RWPE2 (cell line): Measurements from ENCODE around the gene SORL1.
"Not testable (repeated sequence)": the region's sequence is repeated elsewhere in the genome, so short reads cannot be mapped to it uniquely, and the experiment has no call there.

Source experiments
- ATAC-seq: fragments of 200-7000 bp; cut with Tn5 transposase; 3 replicates; pipeline ENCODE4 v1.9.1; 2021; ENCODE audit warnings: low read depth
- DNase-seq: peaks from one replicate; pipeline ENCODE4 v3.0.0-alpha.2; 2020; ENCODE audit warnings: low spot score
- H3K27ac ChIP-seq: fragments of 450-650 bp; 2 replicates; pipeline ENCODE4 v1.5.1; 2017; ENCODE audit warnings: mild to moderate bottlenecking; ENCODE audit not compliant: poor library complexity, severe bottlenecking
- H3K27me3 ChIP-seq: fragments of 250-450 bp; sonication (Bioruptor Pico); 2 replicates; pipeline ENCODE4 v1.5.1; 2021; ENCODE audit warnings: mild to moderate bottlenecking, moderate library complexity; ENCODE audit not compliant: insufficient read depth, poor library complexity, severe bottlenecking
- H3K36me3 ChIP-seq: fragments of 250-450 bp; sonication (Bioruptor Pico); 2 replicates; pipeline ENCODE4 v1.5.1; 2020; ENCODE audit warnings: low read depth, mild to moderate bottlenecking, moderate library complexity
- H3K4me1 ChIP-seq: fragments of 250-450 bp; sonication (Bioruptor Pico); 2 replicates; pipeline ENCODE4 v1.5.1; 2021; ENCODE audit warnings: mild to moderate bottlenecking, moderate library complexity; ENCODE audit not compliant: insufficient read depth, poor library complexity, severe bottlenecking
- H3K4me3 ChIP-seq: fragments of 250-450 bp; sonication (Bioruptor Pico); 2 replicates; pipeline ENCODE4 v1.5.1; 2021; ENCODE audit warnings: mild to moderate bottlenecking, moderate library complexity; ENCODE audit not compliant: severe bottlenecking
- H3K9me3 ChIP-seq: fragments of 250-450 bp; sonication (Bioruptor Pico); 2 replicates; pipeline ENCODE4 v1.5.1; 2021; ENCODE audit warnings: mild to moderate bottlenecking, moderate library complexity; ENCODE audit not compliant: severe bottlenecking
- TF ChIP-seq, protein P1 (sequence below): fragments of 450-650 bp; IDR thresholded peaks from one replicate; pipeline ENCODE4 v1.5.1; 2017; ENCODE audit warnings: mild to moderate bottlenecking, moderate library complexity; ENCODE audit not compliant: poor library complexity, severe bottlenecking

The SORL1 gene

DNA sequence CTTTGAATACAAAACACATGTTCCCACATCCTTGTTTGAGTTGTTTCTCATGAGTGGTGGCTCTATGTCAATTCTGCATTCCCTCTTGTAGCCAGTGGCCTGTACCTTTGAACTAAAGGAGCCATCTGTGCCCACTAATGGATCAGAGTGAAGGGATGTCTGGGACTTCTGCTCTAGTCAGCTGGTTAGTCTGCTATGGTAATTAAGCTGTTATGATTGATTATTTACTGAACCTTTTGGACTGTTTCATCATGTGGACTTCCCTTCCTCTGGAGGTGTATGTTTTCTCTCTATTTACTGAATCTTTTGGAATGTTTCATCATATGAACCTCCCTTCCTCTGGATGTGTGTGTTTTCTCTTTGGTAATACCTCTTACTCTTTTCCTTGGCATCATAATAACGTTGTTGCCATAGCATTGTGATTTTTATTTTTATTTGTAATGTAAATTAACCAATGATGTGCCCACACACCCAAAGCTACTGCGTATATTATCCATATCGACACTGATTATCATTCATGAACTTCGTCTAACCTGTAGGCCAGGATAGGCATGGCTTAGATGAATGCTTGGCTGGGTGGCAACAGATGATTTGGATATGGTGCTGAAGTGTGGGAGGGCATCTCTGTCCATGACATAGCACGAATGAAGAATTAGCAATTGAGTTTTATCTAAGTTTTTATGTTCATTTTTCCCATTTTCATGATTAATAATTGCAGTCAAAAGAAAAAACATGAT is 113.0 kb downstream of the SORL1 start:
- H3K4me1 ChIP-seq: no peaks in the 10 kb centered on the region
- H3K27ac ChIP-seq: no peak overlapping the region
- H3K9me3 ChIP-seq: no peaks in the 10 kb centered on the region
- no peak overlapping the region for H3K4me3 ChIP-seq
- H3K27me3 ChIP-seq: no peaks in the 10 kb centered on the region
- no peak for ATAC-seq
- peaks cover 16% of the 10 kb centered on the region for H3K36me3 ChIP-seq
- TF ChIP-seq, protein P1, sequence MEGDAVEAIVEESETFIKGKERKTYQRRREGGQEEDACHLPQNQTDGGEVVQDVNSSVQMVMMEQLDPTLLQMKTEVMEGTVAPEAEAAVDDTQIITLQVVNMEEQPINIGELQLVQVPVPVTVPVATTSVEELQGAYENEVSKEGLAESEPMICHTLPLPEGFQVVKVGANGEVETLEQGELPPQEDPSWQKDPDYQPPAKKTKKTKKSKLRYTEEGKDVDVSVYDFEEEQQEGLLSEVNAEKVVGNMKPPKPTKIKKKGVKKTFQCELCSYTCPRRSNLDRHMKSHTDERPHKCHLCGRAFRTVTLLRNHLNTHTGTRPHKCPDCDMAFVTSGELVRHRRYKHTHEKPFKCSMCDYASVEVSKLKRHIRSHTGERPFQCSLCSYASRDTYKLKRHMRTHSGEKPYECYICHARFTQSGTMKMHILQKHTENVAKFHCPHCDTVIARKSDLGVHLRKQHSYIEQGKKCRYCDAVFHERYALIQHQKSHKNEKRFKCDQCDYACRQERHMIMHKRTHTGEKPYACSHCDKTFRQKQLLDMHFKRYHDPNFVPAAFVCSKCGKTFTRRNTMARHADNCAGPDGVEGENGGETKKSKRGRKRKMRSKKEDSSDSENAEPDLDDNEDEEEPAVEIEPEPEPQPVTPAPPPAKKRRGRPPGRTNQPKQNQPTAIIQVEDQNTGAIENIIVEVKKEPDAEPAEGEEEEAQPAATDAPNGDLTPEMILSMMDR: no peak
- no peak for DNase-seq

DNA sequence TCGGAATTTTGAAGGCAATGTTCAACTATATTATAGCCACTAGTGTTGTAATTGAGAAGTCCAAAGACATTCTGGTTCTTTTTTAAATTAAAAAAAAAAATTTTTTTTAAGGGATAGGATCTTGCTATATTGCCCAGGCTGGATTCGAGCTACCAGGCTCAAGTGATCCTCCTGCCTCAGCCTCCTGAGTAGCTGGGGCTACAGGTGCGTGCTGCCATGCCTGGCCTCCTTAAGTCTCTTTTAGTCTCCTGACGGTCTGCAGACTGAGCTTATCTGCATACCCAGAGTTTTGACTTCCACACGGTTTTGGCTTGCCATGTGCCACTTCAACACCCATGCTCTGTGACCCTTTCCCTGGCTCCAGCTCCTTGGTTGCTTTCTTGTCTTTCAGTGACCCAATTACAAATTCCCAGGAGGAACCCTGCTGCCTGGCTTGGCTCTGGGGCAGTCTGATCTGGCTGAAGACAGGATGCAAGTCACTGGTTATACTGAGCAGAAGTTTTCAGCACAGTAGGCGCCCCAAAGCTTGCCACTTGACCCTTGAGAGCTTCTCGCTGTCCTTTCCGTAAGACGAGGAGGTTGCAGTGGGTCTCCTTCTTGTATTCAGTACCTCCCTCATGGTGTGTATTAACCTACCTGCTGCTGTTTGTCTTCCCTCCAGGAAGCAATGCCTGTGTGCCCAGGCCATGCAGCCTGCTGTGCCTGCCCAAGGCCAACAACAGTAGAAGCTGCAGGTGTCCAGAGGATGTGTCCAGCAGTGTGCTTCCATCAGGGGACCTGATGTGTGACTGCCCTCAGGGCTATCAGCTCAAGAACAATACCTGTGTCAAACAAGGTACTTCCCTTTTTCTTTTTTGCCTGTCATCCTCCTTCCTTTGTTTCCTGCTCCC is 114.4 kb downstream of the SORL1 start:
- TF ChIP-seq, protein P1: no peak
- Histone ChIP-seq H3K27ac (no peak overlapping the region), H3K36me3 (peaks cover 17% of the 10 kb centered on the region), H3K9me3 (no peaks in the 10 kb centered on the region), H3K27me3 (no peaks in the 10 kb centered on the region), H3K4me3 (no peak overlapping the region), H3K4me1 (no peaks in the 10 kb centered on the region)
- DNase-seq (no peak), ATAC-seq (no peak)

DNA sequence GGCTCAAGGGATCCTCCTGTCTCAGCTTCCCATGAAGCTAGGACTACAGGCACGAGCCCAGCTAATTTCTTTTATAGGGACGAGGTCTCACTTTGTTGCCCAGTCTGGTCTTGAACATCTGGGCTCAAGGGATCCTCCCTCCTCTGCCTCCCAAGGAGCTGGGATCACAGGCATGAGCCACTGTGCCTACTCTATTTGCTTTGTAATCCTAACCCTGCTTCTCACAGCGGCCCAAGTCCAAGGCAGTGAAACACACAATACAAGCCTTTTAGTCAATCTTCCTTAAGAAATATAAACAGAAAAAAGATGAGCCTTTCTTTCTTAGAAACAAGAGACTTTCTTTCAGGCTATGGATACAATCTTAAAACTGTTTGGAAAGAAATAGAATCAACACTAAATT is 115.9 kb downstream of the SORL1 start:
- DNase-seq: no peak
- Histone ChIP-seq H3K4me1 (no peaks in the 10 kb centered on the region), H3K4me3 (no peak overlapping the region), H3K27me3 (no peaks in the 10 kb centered on the region), H3K9me3 (no peaks in the 10 kb centered on the region), H3K36me3 (peaks cover 17% of the 10 kb centered on the region), H3K27ac (no peak overlapping the region)
- TF ChIP-seq, protein P1: no peak
- no peak for ATAC-seq

DNA sequence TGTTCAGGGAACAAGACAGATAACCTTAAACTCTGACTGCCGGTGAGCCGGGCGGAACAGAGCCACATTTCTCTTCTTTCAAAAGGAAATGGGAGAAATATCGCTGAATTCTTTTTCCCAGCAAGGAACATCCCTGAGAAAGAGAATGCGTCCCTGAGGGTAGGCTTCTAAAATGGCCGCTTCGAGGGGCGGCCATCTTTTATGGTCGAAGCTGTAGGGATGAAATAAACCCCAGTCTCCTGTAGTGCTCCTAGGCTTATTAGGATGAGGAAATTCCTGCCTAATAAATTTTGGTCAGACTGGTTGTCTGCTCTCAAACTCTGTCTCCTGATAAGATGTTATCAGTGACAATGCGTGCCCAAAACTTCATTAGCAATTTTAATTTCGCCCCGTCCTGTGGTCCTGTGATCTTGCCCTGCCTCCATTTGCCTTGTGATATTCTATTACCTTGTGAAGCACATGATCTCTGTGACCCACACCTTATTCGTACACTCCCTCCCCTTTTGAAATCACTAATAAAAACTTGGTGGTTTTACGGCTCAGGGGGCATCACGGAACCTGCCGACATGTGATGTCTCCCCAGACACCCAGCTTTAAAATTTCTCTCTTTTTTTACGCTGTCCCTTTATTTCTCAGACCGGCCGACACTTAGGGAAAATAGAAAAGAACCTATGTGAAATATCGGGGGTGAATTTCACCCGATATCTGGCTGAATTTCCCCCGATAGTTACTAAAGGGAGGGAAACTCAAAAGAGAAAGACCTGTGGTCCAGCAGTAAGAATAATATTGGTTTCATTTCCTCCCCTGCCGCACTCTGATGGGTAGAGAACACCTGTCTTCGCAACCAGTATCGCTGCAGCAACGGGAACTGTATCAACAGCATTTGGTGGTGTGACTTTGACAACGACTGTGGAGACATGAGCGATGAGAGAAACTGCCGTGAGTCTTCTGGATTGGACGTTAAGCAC is 117.5 kb downstream of the SORL1 start:
- H3K27me3 ChIP-seq, DNase-seq, H3K27ac ChIP-seq, H3K4me3 ChIP-seq, H3K4me1 ChIP-seq, H3K9me3 ChIP-seq, ATAC-seq: not testable (repeated sequence)
- H3K36me3 ChIP-seq: peaks cover 17% of the 10 kb centered on the region

DNA sequence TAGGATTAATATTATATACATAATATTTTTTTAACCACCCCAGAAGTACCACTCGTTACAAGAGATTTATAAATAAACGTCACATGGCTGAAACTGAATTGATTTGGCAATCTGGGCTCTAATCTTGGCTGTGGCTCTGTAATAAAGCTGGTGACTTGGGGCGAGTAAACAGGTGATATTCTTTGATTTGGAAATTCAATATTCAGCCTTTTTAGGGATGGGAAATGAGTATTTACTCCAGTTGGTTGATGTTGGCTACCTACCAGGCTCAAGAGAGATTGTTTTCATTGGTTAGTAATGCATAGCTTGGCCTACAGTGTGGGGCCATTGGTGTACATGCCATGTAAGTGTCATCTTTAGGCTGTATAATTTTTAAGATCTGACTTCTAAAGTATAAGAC is 118.3 kb downstream of the SORL1 start:
- DNase-seq: no peak
- TF ChIP-seq, protein P1: no peak
- no peaks in the 10 kb centered on the region for H3K9me3 ChIP-seq
- H3K27ac ChIP-seq: no peak overlapping the region
- no peaks in the 10 kb centered on the region for H3K27me3 ChIP-seq
- ATAC-seq: no peak
- peaks cover 13% of the 10 kb centered on the region for H3K36me3 ChIP-seq
- H3K4me1 ChIP-seq: no peaks in the 10 kb centered on the region
- no peak overlapping the region for H3K4me3 ChIP-seq
